ENCODE measurements around the gene MTHFSD.

DNA sequence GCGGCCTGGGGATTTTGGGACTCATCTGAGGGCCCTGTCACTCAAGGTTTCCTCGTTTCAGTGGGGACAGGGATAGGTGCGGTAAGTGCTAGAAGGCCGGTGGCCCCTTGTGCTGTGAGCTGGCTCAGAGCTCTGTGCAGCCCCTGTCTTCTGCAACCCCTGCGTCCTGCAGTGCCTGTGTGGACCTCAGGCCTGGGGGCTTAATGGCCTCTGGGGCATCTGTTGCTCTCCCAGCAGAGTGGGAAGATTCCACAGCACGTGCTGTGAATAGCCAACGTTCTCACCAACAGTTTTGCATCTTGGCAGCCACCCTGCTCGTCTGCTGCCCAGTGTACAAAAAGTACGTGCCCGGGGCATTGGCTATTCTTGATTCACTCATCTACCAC lies 16.5 kb upstream of the MTHFSD start:
- TF ChIP-seq, protein P1, sequence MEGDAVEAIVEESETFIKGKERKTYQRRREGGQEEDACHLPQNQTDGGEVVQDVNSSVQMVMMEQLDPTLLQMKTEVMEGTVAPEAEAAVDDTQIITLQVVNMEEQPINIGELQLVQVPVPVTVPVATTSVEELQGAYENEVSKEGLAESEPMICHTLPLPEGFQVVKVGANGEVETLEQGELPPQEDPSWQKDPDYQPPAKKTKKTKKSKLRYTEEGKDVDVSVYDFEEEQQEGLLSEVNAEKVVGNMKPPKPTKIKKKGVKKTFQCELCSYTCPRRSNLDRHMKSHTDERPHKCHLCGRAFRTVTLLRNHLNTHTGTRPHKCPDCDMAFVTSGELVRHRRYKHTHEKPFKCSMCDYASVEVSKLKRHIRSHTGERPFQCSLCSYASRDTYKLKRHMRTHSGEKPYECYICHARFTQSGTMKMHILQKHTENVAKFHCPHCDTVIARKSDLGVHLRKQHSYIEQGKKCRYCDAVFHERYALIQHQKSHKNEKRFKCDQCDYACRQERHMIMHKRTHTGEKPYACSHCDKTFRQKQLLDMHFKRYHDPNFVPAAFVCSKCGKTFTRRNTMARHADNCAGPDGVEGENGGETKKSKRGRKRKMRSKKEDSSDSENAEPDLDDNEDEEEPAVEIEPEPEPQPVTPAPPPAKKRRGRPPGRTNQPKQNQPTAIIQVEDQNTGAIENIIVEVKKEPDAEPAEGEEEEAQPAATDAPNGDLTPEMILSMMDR (conservative IDR thresholded peaks at IDR 0.05; ENCODE audit: low read depth, low read length) = no peak
- no peak for TF ChIP-seq EZH2 (IDR thresholded peaks at IDR 0.05; ENCODE audit: low read length, unreplicated experiment)
- no peak for TF ChIP-seq EZH2phosphoT487 (IDR thresholded peaks at IDR 0.05; ENCODE audit: borderline replicate concordance, low read length)
